HepG2 (cell line): ENCODE data around the gene KRT40. TPM values are rescaled to one million over a fixed set of nuclear protein-coding genes. Genes with fewer than 3 reads are reported as not detected.

ENCODE experiments used
- ATAC-seq: fragments of 200-7000 bp; cut with Tn5 transposase; 3 replicates; pipeline ENCODE4 v1.9.1; 2020; ENCODE audit warnings: mild to moderate bottlenecking, moderate library complexity
- BruUV-seq: library from RNA; stranded (reverse); fragments of 400-500 nt; replicated peaks from 2 replicates; lab custom pipeline; 2021; lab: Mats Ljungman, UMichigan
- CTCF ChIA-PET: fragments of 300-600 bp; formaldehyde crosslinking; extraction: SDS; loops from one replicate; lab custom pipeline; 2021; ENCODE audit warnings: low total read pairs, inconsistent platforms, low intra/inter-chr PET ratio; lab: Yijun Ruan, JAX
- POLR2A ChIA-PET: fragments of 350-600 bp; sonication (Branson Sonifier 250); formaldehyde crosslinking; loops from one replicate; lab custom pipeline; 2020; ENCODE audit warnings: antibody characterized with exemption, inconsistent platforms; lab: Yijun Ruan, JAX
- DNase-seq: peaks from one replicate; pipeline ENCODE4 v3.0.0-alpha.2; 2015; ENCODE audit warnings: low spot score
- FAIRE-seq: peaks from 3 replicates; lab custom pipeline; 2011; peaks lifted over from hg19 to GRCh38; lab: Jason Lieb, UNC
- H2AFZ ChIP-seq: one replicate; pipeline ENCODE4 v1.6.1; 2011; ENCODE audit warnings: low read length, inconsistent platforms
- H3K27ac ChIP-seq: fragments of 300-600 bp; 3 replicates; pipeline ENCODE4 v1.8.0; 2011; ENCODE audit warnings: mixed run types, mild to moderate bottlenecking, mixed read lengths, low read length, inconsistent platforms; ENCODE audit not compliant: insufficient read depth; ENCODE audit errors: extremely low read length
- H3K27me3 ChIP-seq, 2 experiments: fragments of 200-600 bp in 1 of 2; 2 replicates in 1 of 2; 3 replicates in 1 of 2; pipeline versions ENCODE4 v1.6.0 to v1.8.0; 2011; ENCODE audit warnings: low read length in 2 of 2, mild to moderate bottlenecking in 2 of 2, moderate library complexity in 2 of 2, inconsistent platforms in 1 of 2; ENCODE audit not compliant: insufficient read depth in 2 of 2, control insufficient read depth in 1 of 2
- H3K36me3 ChIP-seq, 2 experiments: fragments of 200-600 bp in 1 of 2; replicated peaks in 1 of 2; 2 replicates in 1 of 2; 3 replicates in 1 of 2; pipeline versions ENCODE4 v1.5.1 to v1.8.0; 2011; ENCODE audit warnings: low read length in 2 of 2, inconsistent platforms in 1 of 2; ENCODE audit not compliant: insufficient read depth in 2 of 2, control insufficient read depth in 1 of 2
- H3K4me1 ChIP-seq: 2 replicates; pipeline ENCODE4 v1.5.1; 2012; ENCODE audit warnings: low read length, inconsistent platforms; ENCODE audit not compliant: insufficient read depth
- H3K4me2 ChIP-seq: 2 replicates; pipeline ENCODE4 v1.6.0; 2011; ENCODE audit warnings: low read depth, low read length, inconsistent platforms
- H3K4me3 ChIP-seq, 3 experiments: fragments of 200-600 bp in 1 of 3; sonication (generic), shearing (Covaris generic) in 1 of 3; replicated peaks in 1 of 3; 2 replicates each; pipeline ENCODE4 v1.5.1; 2011 to 2016; ENCODE audit warnings: low read length in 3 of 3, inconsistent platforms in 2 of 3, low read depth in 2 of 3, mild to moderate bottlenecking in 2 of 3, control low read depth in 1 of 3, mixed read lengths in 1 of 3; ENCODE audit not compliant: insufficient read depth in 1 of 3
- H3K79me2 ChIP-seq: one replicate; pipeline ENCODE4 v1.6.1; 2011; ENCODE audit warnings: low read length, inconsistent platforms; ENCODE audit not compliant: insufficient read depth
- H3K9ac ChIP-seq: 2 replicates; pipeline ENCODE4 v1.6.0; 2011; ENCODE audit warnings: mild to moderate bottlenecking, low read depth, low read length, inconsistent platforms; ENCODE audit not compliant: insufficient read depth
- H3K9me3 ChIP-seq: 2 replicates; pipeline ENCODE4 v1.5.1; 2012; ENCODE audit warnings: mild to moderate bottlenecking, low read length
- H4K20me1 ChIP-seq: 2 replicates; pipeline ENCODE4 v1.6.0; 2011; ENCODE audit warnings: inconsistent platforms, mild to moderate bottlenecking, low read length, moderate library complexity; ENCODE audit not compliant: insufficient read depth
- SMC3 ChIP-seq: IDR thresholded peaks from 2 replicates; pipeline ENCODE4 v1.6.1; 2011; ENCODE audit warnings: low read length, improper control_type of control experiment
- STAG1 ChIP-seq: sonication (generic); formaldehyde crosslinking; IDR thresholded peaks from 2 replicates; pipeline ENCODE4 v1.4.0; 2020; ENCODE audit warnings: missing genetic modification reagents
- ZSCAN25 ChIP-seq: sonication (generic); formaldehyde crosslinking; IDR thresholded peaks from 2 replicates; pipeline ENCODE4 v1.8.0; 2022; ENCODE audit warnings: mild to moderate bottlenecking, missing genetic modification reagents
- WGBS: methylation state at CpG from one replicate; pipeline ENCODE4 v1.1.6; 2017; ENCODE audit warnings: low lambda C conversion rate; 5-methylcytosine and 5-hydroxymethylcytosine counted together
- in situ Hi-C: cut with HindIII; loops from 2 replicates; pipeline ENCODE4 v1.10.0; 2017; ENCODE audit warnings: low pct_unique_long_range_greater_than_20kb; ENCODE audit not compliant: extremely low pct_ligation_motif_present
- intact Hi-C: fragments of 100-400 bp; cut with micrococcal nuclease; formaldehyde crosslinking; loops from one replicate; pipeline ENCODE4 v1.10.0; 2022; ENCODE audit not compliant: unreplicated experiment
- polyA plus RNA-seq, 8 experiments: library from polyadenylated mRNA; depleted of rRNA in 3 of 8; stranded (reverse) in 7 of 8; unstranded in 1 of 8; fragments of >200 nt; fragmentation: Illumina TruSeq in 4 of 8; extraction: Trizol in 4 of 8; gene quantifications; 2 replicates each; pipeline versions ENCODE4 v1.2.1 to v1.2.3, GENCODE V29; 2011 to 2016; ENCODE audit warnings: low read depth in 4 of 8, missing spikeins in 1 of 8, mixed read lengths in 1 of 8; ENCODE audit not compliant: insufficient read depth in 1 of 8
- total RNA-seq, 5 experiments: library from RNA; depleted of rRNA; stranded (reverse); fragments of >200 nt; fragmentation: Illumina TruSeq; extraction: Trizol; gene quantifications; 2 replicates each; pipeline ENCODE4 v1.2.3, GENCODE V29; 2016; ENCODE audit warnings: low read depth in 1 of 5
- TF ChIP-seq, protein P1 (sequence below): IDR thresholded peaks from 2 replicates; pipeline ENCODE4 v1.6.1; 2016; ENCODE audit warnings: low read depth
- TF ChIP-seq, protein P2 (sequence below): IDR thresholded peaks from 2 replicates; pipeline ENCODE4 v1.6.1; 2012; ENCODE audit warnings: low read depth, low read length, improper control_type of control experiment
- TF ChIP-seq, protein P3 (sequence below): sonication (generic); formaldehyde crosslinking; IDR thresholded peaks from 2 replicates; pipeline ENCODE4 v1.5.0; 2020; ENCODE audit warnings: mild to moderate bottlenecking, missing genetic modification reagents, moderate library complexity

The KRT40 gene
- total and polyA plus RNA-seq, 2 of the 13 experiments (the other 11 are each of a cell fraction or from before 2014, with no cell fraction given) = not detected

GRCh38 chr17:40963838-40964237 lies 20.3 kb downstream of the KRT40 start:
- POLR2A ChIA-PET = no interaction called here
- WGBS = 96% methylated on average over 1 of the region's 1 CpG
- Histone ChIP-seq H3K4me1 (peaks cover 29% of the 10 kb centered on the region), H3K36me3 (no peaks in the 10 kb centered on the region), H3K9ac (no peak overlapping the region), H3K79me2 (no peaks in the 10 kb centered on the region), H3K4me3 (no peak overlapping the region), H3K27me3 (no peaks in the 10 kb centered on the region), H2AFZ (no peak overlapping the region), H3K27ac (no peak overlapping the region), H4K20me1 (no peaks in the 10 kb centered on the region), H3K9me3 (0 out of 2 replicates have a peak, but pooled peaks cover 6% of the 10 kb centered on the region), H3K4me2 (no peak overlapping the region)
- ATAC-seq (peak; percentile 38; the same call in 1 of the 3 replicates), FAIRE-seq (no peak), DNase-seq (no peak)
- BruUV-seq = no TSS peak
- in situ Hi-C loops = loop anchor here (5.0 kb wide), 1 partner anchor 38 kb away; no protein-coding TSS in a partner anchor
- TF ChIP-seq, protein P1, sequence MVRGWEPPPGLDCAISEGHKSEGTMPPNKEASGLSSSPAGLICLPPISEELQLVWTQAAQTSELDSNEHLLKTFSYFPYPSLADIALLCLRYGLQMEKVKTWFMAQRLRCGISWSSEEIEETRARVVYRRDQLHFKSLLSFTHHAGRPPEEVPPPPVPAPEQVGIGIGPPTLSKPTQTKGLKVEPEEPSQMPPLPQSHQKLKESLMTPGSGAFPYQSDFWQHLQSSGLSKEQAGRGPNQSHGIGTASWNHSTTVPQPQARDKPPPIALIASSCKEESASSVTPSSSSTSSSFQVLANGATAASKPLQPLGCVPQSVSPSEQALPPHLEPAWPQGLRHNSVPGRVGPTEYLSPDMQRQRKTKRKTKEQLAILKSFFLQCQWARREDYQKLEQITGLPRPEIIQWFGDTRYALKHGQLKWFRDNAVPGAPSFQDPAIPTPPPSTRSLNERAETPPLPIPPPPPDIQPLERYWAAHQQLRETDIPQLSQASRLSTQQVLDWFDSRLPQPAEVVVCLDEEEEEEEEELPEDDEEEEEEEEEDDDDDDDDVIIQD (CRISPR knock-in tag) = peak; percentile 83; the same call in 1 of the 2 replicates
- peak; percentile 55 for TF ChIP-seq STAG1 (CRISPR knock-in tag)
- TF ChIP-seq, protein P2, sequence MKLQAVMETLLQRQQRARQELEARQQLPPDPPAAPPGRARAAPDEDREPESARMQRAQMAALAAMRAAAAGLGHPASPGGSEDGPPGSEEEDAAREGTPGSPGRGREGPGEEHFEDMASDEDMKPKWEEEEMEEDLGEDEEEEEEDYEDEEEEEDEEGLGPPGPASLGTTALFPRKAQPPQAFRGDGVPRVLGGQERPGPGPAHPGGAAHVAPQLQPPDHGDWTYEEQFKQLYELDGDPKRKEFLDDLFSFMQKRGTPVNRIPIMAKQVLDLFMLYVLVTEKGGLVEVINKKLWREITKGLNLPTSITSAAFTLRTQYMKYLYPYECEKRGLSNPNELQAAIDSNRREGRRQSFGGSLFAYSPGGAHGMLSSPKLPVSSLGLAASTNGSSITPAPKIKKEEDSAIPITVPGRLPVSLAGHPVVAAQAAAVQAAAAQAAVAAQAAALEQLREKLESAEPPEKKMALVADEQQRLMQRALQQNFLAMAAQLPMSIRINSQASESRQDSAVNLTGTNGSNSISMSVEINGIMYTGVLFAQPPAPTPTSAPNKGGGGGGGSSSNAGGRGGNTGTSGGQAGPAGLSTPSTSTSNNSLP = peak; percentile 66
- TF ChIP-seq ZSCAN25 (CRISPR knock-in tag) = no peak
- TF ChIP-seq, protein P3, sequence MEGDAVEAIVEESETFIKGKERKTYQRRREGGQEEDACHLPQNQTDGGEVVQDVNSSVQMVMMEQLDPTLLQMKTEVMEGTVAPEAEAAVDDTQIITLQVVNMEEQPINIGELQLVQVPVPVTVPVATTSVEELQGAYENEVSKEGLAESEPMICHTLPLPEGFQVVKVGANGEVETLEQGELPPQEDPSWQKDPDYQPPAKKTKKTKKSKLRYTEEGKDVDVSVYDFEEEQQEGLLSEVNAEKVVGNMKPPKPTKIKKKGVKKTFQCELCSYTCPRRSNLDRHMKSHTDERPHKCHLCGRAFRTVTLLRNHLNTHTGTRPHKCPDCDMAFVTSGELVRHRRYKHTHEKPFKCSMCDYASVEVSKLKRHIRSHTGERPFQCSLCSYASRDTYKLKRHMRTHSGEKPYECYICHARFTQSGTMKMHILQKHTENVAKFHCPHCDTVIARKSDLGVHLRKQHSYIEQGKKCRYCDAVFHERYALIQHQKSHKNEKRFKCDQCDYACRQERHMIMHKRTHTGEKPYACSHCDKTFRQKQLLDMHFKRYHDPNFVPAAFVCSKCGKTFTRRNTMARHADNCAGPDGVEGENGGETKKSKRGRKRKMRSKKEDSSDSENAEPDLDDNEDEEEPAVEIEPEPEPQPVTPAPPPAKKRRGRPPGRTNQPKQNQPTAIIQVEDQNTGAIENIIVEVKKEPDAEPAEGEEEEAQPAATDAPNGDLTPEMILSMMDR (CRISPR knock-in tag) = peak; percentile 56
- TF ChIP-seq SMC3 = peak; percentile 9; the same call in 1 of the 2 replicates
- intact Hi-C loops = no loop called here
- CTCF ChIA-PET = interaction anchor here (0.9 kb wide), 1 partner anchor 55 kb away, joined by 3 read pairs; no protein-coding TSS in a partner anchor
